Endometrial microvascular endothelial cells (primary cell): ENCODE measurements around the gene DLX1. TPM values are rescaled to one million over a fixed set of nuclear protein-coding genes. Genes with fewer than 3 reads are reported as not detected.
"Not testable (repeated sequence)": the region's sequence is repeated elsewhere in the genome, so short reads cannot be mapped to it uniquely, and the experiment has no call there.

Experiments used
- in situ Hi-C: cut with HindIII; loops from 2 replicates; pipeline ENCODE4 v1.10.0; 2017; ENCODE audit warnings: low sequenced_read_pairs, low pct_unique_long_range_greater_than_20kb; ENCODE audit errors: inconsistent ontology term
- total RNA-seq: library from RNA; depleted of rRNA; stranded (reverse); fragments of >200 nt; gene quantifications from one replicate; pipeline ENCODE4 v1.2.3, GENCODE V29; 2015; ENCODE audit errors: inconsistent ontology term

DLX1 gene
- total RNA-seq, 1 donor from 2014 or later: not detected

GRCh38 chr2:172106108-172106961, 21.0 kb downstream of the DLX1 start:
- in situ Hi-C loops: no loop called here

DNA sequence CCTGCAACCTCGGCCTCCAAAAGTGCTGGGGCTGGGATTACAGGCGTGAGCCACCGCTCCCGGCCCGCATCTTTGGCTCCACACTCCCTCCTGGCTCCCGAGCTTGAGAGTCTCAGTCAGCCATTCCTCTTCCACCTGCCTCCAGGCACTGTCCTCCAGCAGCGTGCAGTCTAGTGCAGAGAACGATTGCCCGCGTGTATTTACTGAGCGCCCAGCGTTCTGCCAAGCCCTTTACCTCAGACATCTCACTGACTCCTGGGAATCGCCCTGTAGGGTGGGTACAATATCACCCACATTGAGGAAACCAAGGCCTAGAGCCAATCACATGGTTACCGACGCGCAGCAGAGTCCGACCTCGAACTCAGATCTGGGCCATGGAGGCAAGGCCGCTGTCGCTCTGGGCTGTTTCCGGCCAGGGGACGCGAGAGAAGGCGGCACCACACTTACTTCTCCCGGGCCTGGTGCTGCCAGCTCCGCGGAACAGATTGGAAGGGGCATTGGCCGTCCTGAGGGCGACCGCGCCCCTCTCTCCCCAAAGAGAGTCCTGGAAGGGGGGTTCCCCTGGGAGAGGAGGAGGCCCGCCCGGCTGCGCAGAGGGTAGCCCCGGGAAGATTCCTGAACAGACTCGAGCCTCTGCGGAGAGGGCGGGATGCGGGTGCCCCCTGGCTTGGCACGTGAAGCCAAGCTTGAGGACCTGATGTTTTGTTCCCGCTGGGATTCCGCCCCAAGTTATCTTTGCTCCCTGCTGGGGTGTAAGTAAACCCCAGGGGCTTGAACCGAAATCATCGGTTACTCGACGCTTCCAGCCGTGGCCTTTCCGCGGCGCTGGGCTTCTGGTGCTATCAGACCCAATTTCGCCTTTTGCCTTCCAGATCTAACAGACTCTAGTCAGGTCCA, 22.6 kb downstream of the DLX1 start:
- in situ Hi-C loops: no loop called here

DNA sequence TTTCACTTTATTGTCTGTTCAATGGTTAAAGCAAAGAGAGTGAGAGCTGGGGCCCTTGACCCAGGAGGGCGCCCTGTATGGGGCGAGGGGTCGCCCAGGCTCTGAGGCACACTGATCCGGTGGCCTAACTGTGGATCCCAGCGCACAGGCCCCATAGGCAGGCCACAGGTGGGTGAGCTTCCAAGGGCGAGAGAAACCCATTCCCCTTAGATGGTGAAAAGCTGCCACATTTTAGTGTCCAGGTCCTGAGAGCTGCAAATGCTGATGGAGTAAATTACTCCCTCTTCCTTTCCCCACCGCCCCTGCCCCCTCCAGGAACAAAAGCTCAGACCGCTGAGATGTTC, 23.3 kb downstream of the DLX1 start:
- in situ Hi-C loops: no loop called here

DNA sequence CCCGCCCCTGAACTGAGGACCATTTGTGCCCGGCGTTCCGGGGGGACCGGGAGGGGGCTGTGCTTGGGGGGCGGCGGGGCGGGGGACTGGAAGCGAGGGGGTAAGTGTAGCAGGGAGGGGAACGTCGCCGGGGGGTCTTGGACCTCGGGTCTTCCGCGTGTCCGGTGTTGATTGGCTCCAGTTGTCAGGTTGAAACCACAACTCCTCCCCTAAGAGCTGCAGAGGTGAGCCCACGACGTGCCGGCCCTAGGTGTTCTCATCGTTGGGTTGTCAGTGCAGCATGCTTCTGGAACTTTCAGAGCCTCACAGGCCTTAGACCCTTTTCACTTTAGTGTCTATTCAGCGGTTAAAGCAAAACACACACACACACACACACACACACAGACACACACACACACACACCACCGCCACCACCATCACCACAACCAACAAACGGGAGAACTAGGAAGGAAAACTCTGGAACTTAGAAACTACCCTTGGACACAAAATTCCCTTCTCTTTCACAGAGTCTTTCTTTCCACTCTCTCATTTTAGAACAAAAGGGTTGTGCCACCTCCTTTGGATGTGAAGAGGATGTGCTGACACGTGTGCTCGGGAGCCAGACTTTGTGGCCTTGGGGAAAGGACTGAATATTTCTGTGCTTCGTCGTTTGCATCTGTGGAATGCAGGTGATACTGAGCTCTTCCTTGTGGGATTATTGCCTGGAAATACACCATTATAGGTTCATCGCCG, 24.1 kb downstream of the DLX1 start:
- in situ Hi-C loops: no loop called here

DNA sequence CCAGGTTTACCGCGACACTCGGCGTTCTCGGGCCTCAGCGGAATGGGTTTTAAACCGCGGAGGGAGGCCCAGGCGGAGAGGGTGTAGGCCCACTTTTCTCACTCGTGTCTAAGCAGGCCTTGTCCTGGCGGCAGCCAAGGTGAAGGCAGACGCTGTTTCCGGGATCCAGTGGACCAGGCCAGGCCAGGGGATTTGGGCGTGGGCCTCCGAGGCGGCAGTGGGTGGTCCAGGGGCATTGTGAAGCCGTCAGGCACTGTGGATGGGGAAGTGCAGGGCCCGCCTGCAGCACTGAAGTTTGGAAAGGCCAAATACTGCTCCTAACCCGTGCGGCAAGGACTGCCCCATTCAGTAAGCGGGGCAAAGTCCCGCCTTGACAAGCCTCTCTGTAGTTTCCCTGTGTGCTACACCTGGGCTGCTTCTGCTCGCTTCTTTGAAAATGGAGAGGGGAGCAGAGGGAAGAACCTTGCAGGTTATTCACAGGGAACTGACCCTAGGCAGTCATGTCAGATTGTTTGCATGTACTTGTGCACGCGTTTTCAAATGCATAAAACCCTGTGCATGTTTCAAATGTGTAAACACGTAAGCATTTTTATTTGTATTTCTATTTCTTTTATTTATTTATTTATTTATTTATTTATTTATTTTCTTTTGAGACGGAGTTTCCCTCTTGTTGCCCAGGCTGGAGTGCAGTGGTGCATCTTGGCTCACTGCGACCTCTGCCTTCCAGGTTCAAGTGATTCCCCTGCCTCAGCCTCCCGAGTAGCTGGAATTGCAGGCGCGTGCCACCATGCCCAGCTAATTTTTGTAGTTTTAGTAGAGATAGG, 24.9 kb downstream of the DLX1 start:
- in situ Hi-C loops: no loop called here

- in situ Hi-C loops: no loop called here
Measured at GRCh38 chr2:172113617-172114016, 28.3 kb downstream of the DLX1 start.

GRCh38 chr2:172114176-172114575, 28.9 kb downstream of the DLX1 start:
- in situ Hi-C loops: not testable (repeated sequence)

GRCh38 chr2:172114579-172114978, 29.3 kb downstream of the DLX1 start:
- in situ Hi-C loops: no loop called here

GRCh38 chr2:172116107-172116506, 30.8 kb downstream of the DLX1 start:
- in situ Hi-C loops: no loop called here

- in situ Hi-C loops: no loop called here
Measured at GRCh38 chr2:172119089-172119488, 33.8 kb downstream of the DLX1 start.

- in situ Hi-C loops: no loop called here
Measured at GRCh38 chr2:172120118-172120517, 34.8 kb downstream of the DLX1 start.

- in situ Hi-C loops: no loop called here
Measured at GRCh38 chr2:172128484-172128883, 43.2 kb downstream of the DLX1 start.

GRCh38 chr2:172129404-172129803, 44.1 kb downstream of the DLX1 start:
- in situ Hi-C loops: no loop called here

GRCh38 chr2:172131713-172132555, 46.6 kb downstream of the DLX1 start:
- in situ Hi-C loops: no loop called here

DNA sequence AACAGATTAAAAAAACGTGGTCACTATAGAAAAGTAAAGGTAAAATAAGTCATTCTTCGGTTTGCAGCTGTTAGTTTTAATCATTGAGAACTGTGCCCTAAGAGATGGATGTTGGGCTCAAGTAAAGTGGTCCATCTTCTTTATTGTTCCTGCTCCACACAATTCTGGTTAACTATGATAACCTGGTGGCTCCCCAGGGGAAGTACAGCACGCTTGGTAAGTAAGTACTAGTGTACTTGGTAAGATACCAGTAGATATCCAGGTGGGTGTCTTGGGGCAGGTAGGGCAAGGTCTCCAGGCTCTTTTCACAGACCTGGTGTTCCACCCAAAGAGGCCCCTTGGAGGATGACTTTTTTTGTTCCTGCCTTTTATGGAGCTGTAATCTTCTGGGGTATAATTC, 49.0 kb downstream of the DLX1 start:
- in situ Hi-C loops: no loop called here

DNA sequence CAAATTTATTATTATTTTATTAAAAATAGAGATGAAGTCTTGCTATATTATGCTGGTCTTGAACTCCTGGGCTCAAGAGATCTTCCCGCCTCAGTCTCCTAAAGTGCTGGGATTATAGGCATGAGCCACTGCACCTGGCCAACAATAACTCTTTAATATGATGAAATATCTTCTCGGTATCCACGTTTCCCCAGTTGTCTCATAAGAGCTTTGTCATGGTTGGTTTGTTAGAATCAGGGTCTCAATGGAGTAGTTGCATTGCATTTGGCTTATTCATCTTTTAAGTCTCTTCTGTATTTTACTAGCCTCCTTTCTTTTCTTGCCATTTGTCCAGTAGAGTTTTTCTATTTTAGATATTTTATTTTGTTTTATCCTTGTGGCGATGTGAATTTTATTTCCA, 50.1 kb downstream of the DLX1 start:
- in situ Hi-C loops: no loop called here

- in situ Hi-C loops: no loop called here
Measured at GRCh38 chr2:172137109-172137508, 51.8 kb downstream of the DLX1 start.

DNA sequence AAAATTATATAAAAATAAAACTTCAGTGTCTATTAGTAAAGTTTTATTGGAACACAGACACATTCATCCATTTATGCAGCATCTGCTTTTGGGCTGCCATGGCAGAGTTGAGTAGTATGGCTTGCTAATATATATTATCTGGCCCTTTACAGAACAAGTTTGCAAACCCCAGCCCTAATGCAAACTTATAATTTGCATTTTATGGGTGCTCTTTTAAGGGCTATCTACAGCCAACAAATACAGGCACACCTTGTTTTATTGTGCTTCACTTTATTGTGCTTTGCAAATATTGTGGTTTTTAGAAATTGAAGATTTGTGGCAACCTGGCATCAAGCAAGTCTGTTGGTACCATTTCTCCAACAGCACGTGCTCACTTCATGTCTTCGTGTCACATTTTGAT, 52.6 kb downstream of the DLX1 start:
- in situ Hi-C loops: no loop called here
